Measurements from ENCODE around the gene ABCA13. TPM values are rescaled to one million over a fixed set of nuclear protein-coding genes. Genes with fewer than 3 reads are reported as not detected.

ABCA13 gene
- total RNA-seq, 3 donors from 2014 or later: 0.43 to 1.6 (median 1.1) TPM

- Histone ChIP-seq H3K4me1 (ENCODE audit: low read depth) (no peaks in the 10 kb centered on the region), H3K9me3 (peaks cover 14% of the 10 kb centered on the region), H3K36me3 (ENCODE audit: low read depth) (peaks cover 3% of the 10 kb centered on the region), H3K4me3 (no peak overlapping the region)
- intact Hi-C loops (cut with DNase I, micrococcal nuclease): no loop called here
- TF ChIP-seq CTCF (IDR thresholded peaks at IDR 0.05): no peak
- DNase-seq (no peak), ATAC-seq (no peak)
Observed at GRCh38 chr7:48681006-48681405, 509.7 kb downstream of the ABCA13 start.

- DNase-seq (no peak), ATAC-seq (no peak)
- intact Hi-C loops (cut with DNase I, micrococcal nuclease): no loop called here
- Histone ChIP-seq H3K9me3 (no peaks in the 10 kb centered on the region), H3K4me3 (no peak overlapping the region), H3K36me3 (ENCODE audit: low read depth) (no peaks in the 10 kb centered on the region), H3K4me1 (ENCODE audit: low read depth) (no peaks in the 10 kb centered on the region)
- TF ChIP-seq CTCF (IDR thresholded peaks at IDR 0.05): no peak
Observed at GRCh38 chr7:48691788-48692187, 520.5 kb downstream of the ABCA13 start.

Other genes with a start within 250 kb of the ABCA13 start
- gene PKD1L1, start 223.0 kb upstream of the ABCA13 start, total RNA-seq: under 1 TPM; 0.60 to 0.95 (median 0.61) TPM
- 10 to 100 TPM; 44.8 to 53.7 (median 47.4) TPM for gene HUS1, start 191.8 kb upstream of the ABCA13 start, total RNA-seq
- under 1 TPM in 1 of 3 donors, not detected in 2; 0.31 TPM for gene SUN3, start 142.4 kb upstream of the ABCA13 start, total RNA-seq
- gene C7orf57, start 135.9 kb upstream of the ABCA13 start, total RNA-seq: not detected
- gene UPP1, start 82.2 kb upstream of the ABCA13 start, total RNA-seq: 10 to 100 TPM; 30.7 to 63.6 (median 51.0) TPM